CD4-positive, alpha-beta T cell (primary cell): ENCODE data around the gene SRSF7. TPM values are rescaled to one million over a fixed set of nuclear protein-coding genes. Genes with fewer than 3 reads are reported as not detected.
"Not testable (repeated sequence)": the region's sequence is repeated elsewhere in the genome, so short reads cannot be mapped to it uniquely, and the experiment has no call there.

Experiments
- ATAC-seq: fragments of 200-7000 bp; cut with Tn5 transposase; one replicate; pipeline ENCODE4 v1.10.0; 2022; ENCODE audit warnings: mild to moderate bottlenecking; ENCODE audit not compliant: poor library complexity
- CTCF ChIA-PET: fragments of 350-600 bp; sonication (Branson Sonifier 250); formaldehyde crosslinking; loops from one replicate; lab custom pipeline; 2021; ENCODE audit warnings: antibody characterized with exemption, inconsistent platforms; lab: Charles Lee
- POLR2A ChIA-PET: fragments of 350-600 bp; sonication (Branson Sonifier 250); formaldehyde crosslinking; loops from one replicate; lab custom pipeline; 2021; ENCODE audit warnings: antibody characterized with exemption, inconsistent platforms; lab: Charles Lee
- DNase-seq, 14 experiments: peaks; one replicate each; pipeline ENCODE4 v3.0.0-alpha.2; 2013 to 2020; ENCODE audit warnings: mixed read lengths in 2 of 14
- H3K27ac ChIP-seq, 2 donors: one replicate each; pipeline versions ENCODE4 v1.5.1 to v1.7.0; 2013; ENCODE audit warnings: low read length in 2 of 2, low read depth in 1 of 2, mild to moderate bottlenecking in 1 of 2
- H3K27me3 ChIP-seq, 2 experiments: 1 replicate in 1 of 2; 2 replicates in 1 of 2; pipeline versions ENCODE4 v1.6.1 to v1.7.0; 2013; ENCODE audit warnings: low read length in 2 of 2, control low read depth in 1 of 2, mild to moderate bottlenecking in 1 of 2, moderate library complexity in 1 of 2; ENCODE audit not compliant: insufficient read depth in 2 of 2, control insufficient read depth in 1 of 2
- H3K36me3 ChIP-seq: one replicate; pipeline ENCODE4 v1.6.1; 2013; ENCODE audit warnings: low read length, control low read depth; ENCODE audit not compliant: insufficient read depth
- H3K4me1 ChIP-seq: one replicate; pipeline ENCODE4 v1.6.1; 2013; ENCODE audit warnings: low read length, control low read depth; ENCODE audit not compliant: insufficient read depth
- H3K4me3 ChIP-seq: one replicate; pipeline ENCODE4 v1.5.1; 2013; ENCODE audit warnings: mild to moderate bottlenecking, low read length, moderate library complexity
- H3K9me3 ChIP-seq, 2 experiments: 1 replicate in 1 of 2; 2 replicates in 1 of 2; pipeline versions ENCODE4 v1.6.1 to v1.7.0; 2013; ENCODE audit warnings: low read length in 2 of 2, mild to moderate bottlenecking in 2 of 2, control low read depth in 1 of 2, moderate library complexity in 1 of 2; ENCODE audit not compliant: control insufficient read depth in 1 of 2, insufficient read depth in 1 of 2
- H3K27ac Mint-ChIP-seq: one replicate; pipeline ENCODE4 v1.8.0; 2020; ENCODE audit warnings: mixed read lengths
- H3K27me3 Mint-ChIP-seq: one replicate; pipeline ENCODE4 v1.8.0; 2021; ENCODE audit warnings: mixed read lengths
- H3K36me3 Mint-ChIP-seq: one replicate; pipeline ENCODE4 v1.8.0; 2021; ENCODE audit warnings: low read depth, mixed read lengths
- H3K4me1 Mint-ChIP-seq: one replicate; pipeline ENCODE4 v1.8.0; 2021; ENCODE audit warnings: low read depth, mixed read lengths
- H3K4me3 Mint-ChIP-seq: one replicate; pipeline ENCODE4 v1.8.0; 2020; ENCODE audit warnings: mild to moderate bottlenecking, mixed read lengths
- H3K9me3 Mint-ChIP-seq: one replicate; pipeline ENCODE4 v1.8.0; 2020; ENCODE audit warnings: mixed read lengths
- CTCF ChIP-seq: fragments of 200-600 bp; IDR thresholded peaks from one replicate; pipeline ENCODE4 v1.8.0; 2022; ENCODE audit warnings: antibody characterized with exemption, mild to moderate bottlenecking
- intact Hi-C, 2 experiments: fragments of 100-400 bp; cut with DNase I in 1 of 2; cut with micrococcal nuclease in 1 of 2; formaldehyde crosslinking; loops; one replicate each; pipeline versions ENCODE4 v1.15.1 to v1.9.0; 2023 to 2025; cut with DNase I, micrococcal nuclease
- polyA plus RNA-seq, 2 donors: library from polyadenylated mRNA; unstranded; fragments of 120-200 nt; gene quantifications; one replicate each; pipeline ENCODE4 v1.2.1, GENCODE V29; 2013
- total RNA-seq, 174 experiments: library from RNA in 2 of 174; stranded (reverse) in 2 of 174; gene quantifications; one replicate each; pipeline ENCODE4 v1.2.3 and lab custom pipeline; 2021 to 2026

Gene SRSF7
- total RNA-seq (100 to 1,000 TPM; 550 to 557 TPM), total RNA-seq (lab: John Stamatoyannopoulos, UW) (183 to 1,170 (median 383) reads per million in 172 experiments)
- polyA plus RNA-seq (2013, experiment 1 of 2): 179 TPM
- 556 TPM for polyA plus RNA-seq (2013, experiment 2 of 2)

- ChIA-PET CTCF (interaction anchor here (0.7 to 2.2 kb wide), 5 partner anchors 10 to 150 kb away, joined by 3 to 8 read pairs (median 5); partner anchors contain the start of gene GEMIN6), POLR2A (interaction anchor here (0.5 to 3.9 kb wide), 81 partner anchors 11 to 1784 kb away, joined by 3 to 136 read pairs (median 5); partner anchors contain the start of genes ATL2, CEBPZ, DHX57 and EIF2AK2)
- Histone ChIP-seq H3K9me3 (no peaks in the 10 kb centered on the region), H3K27me3 (no peaks in the 10 kb centered on the region), H3K4me3 (peak within 1 kb of the TSS; percentile 92), H3K4me1 (peaks cover 42% of the 10 kb centered on the region), H3K27ac (peak within 1 kb of the TSS; percentile 97), H3K36me3 (peaks cover 41% of the 10 kb centered on the region)
- no peaks in the 10 kb centered on the region for H3K9me3 Mint-ChIP-seq
- H3K4me1 Mint-ChIP-seq: peaks cover 63% of the 10 kb centered on the region
- no peak for TF ChIP-seq CTCF
- H3K27ac Mint-ChIP-seq: peak within 1 kb of the TSS; percentile 94
- H3K36me3 Mint-ChIP-seq: peaks cover 61% of the 10 kb centered on the region
- peaks cover 4% of the 10 kb centered on the region for H3K27me3 Mint-ChIP-seq
- peak; percentile 96 to 100 (median 99) for DNase-seq
- H3K4me3 Mint-ChIP-seq: peak within 1 kb of the TSS; percentile 99
- ATAC-seq: peak; percentile 77
- intact Hi-C loops: loop anchor here (1.0 to 10.0 kb wide), 3 partner anchors 27 to 826 kb away; partner anchors contain the start of genes ATL2 (in 1 of the 2), GEMIN6 (in 1 of the 2) and RMDN2 (in 1 of the 2)
Observed at GRCh38 chr2:38750891-38751595, at the start of gene SRSF7. Gene SRSF7, minus strand, starts transcription at chr2:38751361. Its CDS starts 105 bp downstream, at chr2:38751256.

GRCh38 chr2:38797953-38798352 lies 46.8 kb upstream of the SRSF7 start:
- POLR2A ChIA-PET: no interaction called here
- intact Hi-C loops: no loop called here
- CTCF ChIA-PET: no interaction called here

GRCh38 chr2:38797250-38797676 lies 46.1 kb upstream of the SRSF7 start:
- ChIA-PET POLR2A (no interaction called here), CTCF (no interaction called here)
- Mint-ChIP-seq H3K27ac (no peak overlapping the region), H3K36me3 (peaks cover 33% of the 10 kb centered on the region), H3K4me3 (no peak overlapping the region), H3K4me1 (no peaks in the 10 kb centered on the region), H3K9me3 (no peaks in the 10 kb centered on the region), H3K27me3 (no peaks in the 10 kb centered on the region)
- H3K4me1 ChIP-seq: no peaks in the 10 kb centered on the region
- H3K27ac ChIP-seq: no peak overlapping the region
- DNase-seq (no peak), ATAC-seq (no peak)
- H3K9me3 ChIP-seq: no peaks in the 10 kb centered on the region
- H3K27me3 ChIP-seq: no peaks in the 10 kb centered on the region
- H3K4me3 ChIP-seq: no peak overlapping the region
- peaks cover 8% of the 10 kb centered on the region for H3K36me3 ChIP-seq
- intact Hi-C loops: no loop called here
- no peak for TF ChIP-seq CTCF

More at GRCh38 chr2:38797953-38798352, 46.8 kb upstream of the SRSF7 start:
- H3K27me3 Mint-ChIP-seq: no peaks in the 10 kb centered on the region
- H3K4me1 Mint-ChIP-seq: no peaks in the 10 kb centered on the region
- peaks cover 40% of the 10 kb centered on the region for H3K36me3 Mint-ChIP-seq
- no peaks in the 10 kb centered on the region for H3K27me3 ChIP-seq
- no peak overlapping the region for H3K27ac Mint-ChIP-seq
- H3K4me3 ChIP-seq: no peak overlapping the region
- H3K4me3 Mint-ChIP-seq: no peak overlapping the region
- H3K4me1 ChIP-seq: no peaks in the 10 kb centered on the region
- peaks cover 15% of the 10 kb centered on the region for H3K36me3 ChIP-seq
- H3K9me3 ChIP-seq: no peaks in the 10 kb centered on the region
- H3K9me3 Mint-ChIP-seq: no peaks in the 10 kb centered on the region
- no peak for ATAC-seq
- DNase-seq: no peak
- H3K27ac ChIP-seq: no peak overlapping the region
- no peak for TF ChIP-seq CTCF

- ATAC-seq, CTCF ChIA-PET, H3K27ac ChIP-seq, intact Hi-C loops, H3K9me3 Mint-ChIP-seq, H3K27ac Mint-ChIP-seq, H3K4me1 Mint-ChIP-seq, H3K36me3 ChIP-seq, H3K27me3 ChIP-seq, H3K4me1 ChIP-seq, H3K4me3 ChIP-seq, H3K4me3 Mint-ChIP-seq, DNase-seq, H3K27me3 Mint-ChIP-seq, POLR2A ChIA-PET, H3K9me3 ChIP-seq: not testable (repeated sequence)
- peaks cover 21% of the 10 kb centered on the region for H3K36me3 Mint-ChIP-seq
Observed at GRCh38 chr2:38795016-38795415, 43.9 kb upstream of the SRSF7 start.
